Measurements from ENCODE around the gene TESPA1. TPM values are rescaled to one million over a fixed set of nuclear protein-coding genes. Genes with fewer than 3 reads are reported as not detected.

Gene TESPA1
- total and polyA plus RNA-seq, 4 donors, result 0.73 to 3.1 (median 1.7) TPM

GRCh38 chr12:54961190-54961589, 23.4 kb downstream of the TESPA1 start:
- peaks cover 0 to 4% (median 0%) of the 10 kb centered on the region in 3 donors for H3K27me3 ChIP-seq (ENCODE audit: control insufficient read depth in 3 of 3, insufficient read depth in 3 of 3, low read length in 2 of 3)
- no peak overlapping the region for H3K4me3 ChIP-seq
- H3K4me1 ChIP-seq (ENCODE audit: control insufficient read depth in 5 of 5, insufficient read depth in 5 of 5, low read length in 5 of 5), result no peaks in the 10 kb centered on the region
- H3K27ac ChIP-seq (ENCODE audit: low read depth in 1 of 2, low read length in 1 of 2), result no peak overlapping the region
- no peak for DNase-seq
- H3K36me3 ChIP-seq (ENCODE audit: control insufficient read depth in 4 of 4, insufficient read depth in 4 of 4, low read length in 4 of 4), result no peaks in the 10 kb centered on the region
- TF ChIP-seq CTCF (IDR thresholded peaks at IDR 0.05; ENCODE audit: control extremely low read depth, extremely low read depth), result no peak
- 87 to 91% methylated on average over 4 of the region's 4 CpGs for WGBS, 2 donors
- ATAC-seq (ENCODE audit: insufficient read depth, low FRiP score), result no peak
- H3K9ac ChIP-seq (ENCODE audit: insufficient read depth in 1 of 2, low read length in 2 of 2), result no peak overlapping the region
- no peaks in the 10 kb centered on the region for H3K9me3 ChIP-seq (ENCODE audit: control insufficient read depth in 4 of 4, insufficient read depth in 3 of 4, low read length in 3 of 4)

GRCh38 chr12:54959291-54960018, 25.1 kb downstream of the TESPA1 start:
- Histone ChIP-seq H3K4me1 (ENCODE audit: control insufficient read depth in 5 of 5, insufficient read depth in 5 of 5, low read length in 5 of 5) (no peaks in the 10 kb centered on the region), H3K27me3 (ENCODE audit: control insufficient read depth in 3 of 3, insufficient read depth in 3 of 3, low read length in 2 of 3) (peaks cover 0 to 4% (median 0%) of the 10 kb centered on the region in 3 donors), H3K9me3 (ENCODE audit: control insufficient read depth in 4 of 4, insufficient read depth in 3 of 4, low read length in 3 of 4) (no peaks in the 10 kb centered on the region), H3K27ac (ENCODE audit: low read depth in 1 of 2, low read length in 1 of 2) (no peak overlapping the region), H3K36me3 (ENCODE audit: control insufficient read depth in 4 of 4, insufficient read depth in 4 of 4, low read length in 4 of 4) (no peaks in the 10 kb centered on the region), H3K9ac (ENCODE audit: insufficient read depth in 1 of 2, low read length in 2 of 2) (no peak overlapping the region), H3K4me3 (no peak overlapping the region)
- no peak for DNase-seq
- TF ChIP-seq CTCF (IDR thresholded peaks at IDR 0.05; ENCODE audit: control extremely low read depth, extremely low read depth), result no peak
- ATAC-seq (ENCODE audit: insufficient read depth, low FRiP score), result no peak
- WGBS, 2 donors, result 62 to 74% methylated on average over 10 of the region's 10 CpGs

GRCh38 chr12:54958048-54958658, 26.4 kb downstream of the TESPA1 start:
- no peaks in the 10 kb centered on the region for H3K4me1 ChIP-seq (ENCODE audit: control insufficient read depth in 5 of 5, insufficient read depth in 5 of 5, low read length in 5 of 5)
- H3K9ac ChIP-seq (ENCODE audit: insufficient read depth in 1 of 2, low read length in 2 of 2), result no peak overlapping the region
- TF ChIP-seq CTCF (IDR thresholded peaks at IDR 0.05; ENCODE audit: control extremely low read depth, extremely low read depth), result peak; percentile 71
- DNase-seq (peak; percentile 75 to 89 (median 82)), ATAC-seq (ENCODE audit: insufficient read depth, low FRiP score) (no peak)
- H3K9me3 ChIP-seq (ENCODE audit: control insufficient read depth in 4 of 4, insufficient read depth in 3 of 4, low read length in 3 of 4), result no peaks in the 10 kb centered on the region
- no peak overlapping the region for H3K27ac ChIP-seq (ENCODE audit: low read depth in 1 of 2, low read length in 1 of 2)
- H3K36me3 ChIP-seq (ENCODE audit: control insufficient read depth in 4 of 4, insufficient read depth in 4 of 4, low read length in 4 of 4), result no peaks in the 10 kb centered on the region
- 85 to 96% methylated on average over 3 of the region's 3 CpGs for WGBS, 2 donors
- H3K27me3 ChIP-seq (ENCODE audit: control insufficient read depth in 3 of 3, insufficient read depth in 3 of 3, low read length in 2 of 3), result no peaks in the 10 kb centered on the region
- H3K4me3 ChIP-seq, result no peak overlapping the region
